CD8-positive, alpha-beta memory T cell (primary cell): Measurements from ENCODE around the gene DNAJC1. TPM values are rescaled to one million over a fixed set of nuclear protein-coding genes. Genes with fewer than 3 reads are reported as not detected.
A peak's percentile ranks its signal among the peaks of the same experiment; 100 is the strongest.

Source experiments
- CTCF ChIA-PET: fragments of 350-600 bp; sonication (Branson Sonifier 250); formaldehyde crosslinking; loops from one replicate; lab custom pipeline; 2021; ENCODE audit warnings: antibody characterized with exemption; lab: Charles Lee
- POLR2A ChIA-PET: fragments of 350-600 bp; sonication (Branson Sonifier 250); formaldehyde crosslinking; loops from one replicate; lab custom pipeline; 2021; ENCODE audit warnings: antibody characterized with exemption; lab: Charles Lee
- DNase-seq, 5 donors: peaks; one replicate each; pipeline versions ENCODE4 v3.0.0 to v3.0.0-alpha.2; 2020 to 2022; ENCODE audit warnings: mixed read lengths in 1 of 5
- H3K27ac ChIP-seq: one replicate; pipeline ENCODE4 v1.7.0; 2013; ENCODE audit warnings: low read depth, mild to moderate bottlenecking, low read length, moderate library complexity
- H3K27me3 ChIP-seq: 2 replicates; pipeline ENCODE4 v1.7.0; 2013; ENCODE audit warnings: low read length, mild to moderate bottlenecking; ENCODE audit not compliant: insufficient read depth, poor library complexity, severe bottlenecking
- H3K36me3 ChIP-seq: 2 replicates; pipeline ENCODE4 v1.7.0; 2013; ENCODE audit warnings: mild to moderate bottlenecking, low read length, moderate library complexity; ENCODE audit not compliant: insufficient read depth
- H3K4me1 ChIP-seq: 2 replicates; pipeline ENCODE4 v1.7.0; 2013; ENCODE audit warnings: mild to moderate bottlenecking, low read length, moderate library complexity; ENCODE audit not compliant: insufficient read depth
- H3K4me3 ChIP-seq: 2 replicates; pipeline ENCODE4 v1.7.0; 2013; ENCODE audit warnings: mild to moderate bottlenecking, low read length
- H3K9me3 ChIP-seq: 2 replicates; pipeline ENCODE4 v1.7.0; 2013; ENCODE audit warnings: mild to moderate bottlenecking, low read length
- H3K27ac Mint-ChIP-seq, 8 donors: one replicate each; pipeline ENCODE4 v1.8.0; 2020 to 2021; ENCODE audit warnings: mixed read lengths in 8 of 8, mild to moderate bottlenecking in 6 of 8, inconsistent platforms in 3 of 8, moderate library complexity in 3 of 8
- H3K27me3 Mint-ChIP-seq, 2 donors: one replicate each; pipeline ENCODE4 v1.8.0; 2020 to 2021; ENCODE audit warnings: mixed read lengths in 2 of 2, mild to moderate bottlenecking in 1 of 2, moderate library complexity in 1 of 2
- H3K36me3 Mint-ChIP-seq, 3 donors: one replicate each; pipeline ENCODE4 v1.8.0; 2020 to 2021; ENCODE audit warnings: mixed read lengths in 3 of 3, inconsistent platforms in 1 of 3, mild to moderate bottlenecking in 1 of 3
- H3K4me1 Mint-ChIP-seq, 3 donors: one replicate each; pipeline ENCODE4 v1.8.0; 2020 to 2021; ENCODE audit warnings: mixed read lengths in 3 of 3, inconsistent platforms in 1 of 3, mild to moderate bottlenecking in 1 of 3
- H3K4me3 Mint-ChIP-seq, 7 donors: one replicate each; pipeline ENCODE4 v1.8.0; 2020 to 2021; ENCODE audit warnings: mixed read lengths in 7 of 7, mild to moderate bottlenecking in 6 of 7, moderate library complexity in 4 of 7, inconsistent platforms in 2 of 7
- H3K9me3 Mint-ChIP-seq, 5 donors: one replicate each; pipeline ENCODE4 v1.8.0; 2020 to 2022; ENCODE audit warnings: mixed read lengths in 5 of 5, mild to moderate bottlenecking in 3 of 5, moderate library complexity in 2 of 5, inconsistent platforms in 1 of 5
- polyA plus RNA-seq: library from polyadenylated mRNA; unstranded; fragments of 300-500 nt; fragmentation: Illumina TruSeq; gene quantifications from one replicate; pipeline ENCODE4 v1.2.3, GENCODE V29; 2021
- total RNA-seq, 2 experiments: library from RNA; stranded (reverse); gene quantifications; one replicate each; pipeline ENCODE4 v1.2.3, GENCODE V29; 2021

DNAJC1 gene
- total and polyA plus RNA-seq, 3 experiments from 2014 or later = 30.8 to 46.0 (median 31.8) TPM

- H3K27me3 Mint-ChIP-seq = no peaks in the 10 kb centered on the region
- no peaks in the 10 kb centered on the region for H3K9me3 Mint-ChIP-seq
- no peak overlapping the region for H3K4me3 ChIP-seq
- no peak overlapping the region for H3K4me3 Mint-ChIP-seq
- H3K36me3 Mint-ChIP-seq = no peaks in the 10 kb centered on the region
- no peaks in the 10 kb centered on the region for H3K36me3 ChIP-seq
- peak in 2 of 5 donors; percentile 5 to 11 for DNase-seq
- CTCF ChIA-PET = interaction anchor here (0.6 to 1.1 kb wide), 3 partner anchors 13 to 460 kb away, joined by 3 to 4 read pairs (median 3); no protein-coding TSS in a partner anchor
- H3K27ac Mint-ChIP-seq = no peak overlapping the region
- H3K27me3 ChIP-seq = no peaks in the 10 kb centered on the region
- H3K4me1 ChIP-seq = no peaks in the 10 kb centered on the region
- peaks cover 7 to 13% (median 12%) of the 10 kb centered on the region in 3 donors for H3K4me1 Mint-ChIP-seq
- POLR2A ChIA-PET = interaction anchor here (0.6 kb wide), 1 partner anchor 49 kb away, joined by 5 read pairs; no protein-coding TSS in a partner anchor
- H3K27ac ChIP-seq = no peak overlapping the region
- H3K9me3 ChIP-seq = no peaks in the 10 kb centered on the region
Observed at GRCh38 chr10:21953585-21954057, 49.9 kb downstream of the DNAJC1 start.

GRCh38 chr10:21950566-21950965 is 53.0 kb downstream of the DNAJC1 start:
- DNase-seq = no peak
- Mint-ChIP-seq H3K9me3 (no peaks in the 10 kb centered on the region), H3K4me1 (peaks cover 7 to 14% (median 9%) of the 10 kb centered on the region in 3 donors), H3K27me3 (no peaks in the 10 kb centered on the region), H3K36me3 (no peaks in the 10 kb centered on the region), H3K27ac (no peak overlapping the region), H3K4me3 (no peak overlapping the region)
- H3K27ac ChIP-seq = no peak overlapping the region
- ChIA-PET POLR2A (no interaction called here), CTCF (interaction anchor here (2.2 kb wide), 1 partner anchor 455 kb away, joined by 11 read pairs; no protein-coding TSS in a partner anchor)
- H3K4me1 ChIP-seq = no peaks in the 10 kb centered on the region
- H3K4me3 ChIP-seq = no peak overlapping the region
- H3K36me3 ChIP-seq = no peaks in the 10 kb centered on the region
- H3K9me3 ChIP-seq = no peaks in the 10 kb centered on the region
- no peaks in the 10 kb centered on the region for H3K27me3 ChIP-seq

- Mint-ChIP-seq H3K4me1 (peaks cover 30 to 36% (median 31%) of the 10 kb centered on the region in 3 donors), H3K4me3 (no peak overlapping the region), H3K36me3 (no peaks in the 10 kb centered on the region), H3K9me3 (no peaks in the 10 kb centered on the region), H3K27ac (peak overlapping the region in 2 of 8 donors; percentile 26 to 44), H3K27me3 (no peaks in the 10 kb centered on the region)
- Histone ChIP-seq H3K27me3 (no peaks in the 10 kb centered on the region), H3K4me1 (no peaks in the 10 kb centered on the region), H3K27ac (no peak overlapping the region), H3K4me3 (no peak overlapping the region), H3K36me3 (no peaks in the 10 kb centered on the region), H3K9me3 (no peaks in the 10 kb centered on the region)
- ChIA-PET POLR2A (no interaction called here), CTCF (no interaction called here)
- DNase-seq = no peak
Observed at GRCh38 chr10:21946946-21947345, 56.6 kb downstream of the DNAJC1 start.

- Mint-ChIP-seq H3K27me3 (no peaks in the 10 kb centered on the region), H3K27ac (peak overlapping the region in 4 of 8 donors; percentile 4 to 72 (median 31)), H3K9me3 (no peaks in the 10 kb centered on the region), H3K4me1 (peaks cover 29 to 38% (median 35%) of the 10 kb centered on the region in 3 donors), H3K36me3 (peaks cover 0 to 2% (median 0%) of the 10 kb centered on the region in 3 donors), H3K4me3 (no peak overlapping the region)
- Histone ChIP-seq H3K36me3 (no peaks in the 10 kb centered on the region), H3K4me3 (no peak overlapping the region), H3K27me3 (no peaks in the 10 kb centered on the region), H3K27ac (no peak overlapping the region), H3K9me3 (no peaks in the 10 kb centered on the region), H3K4me1 (no peaks in the 10 kb centered on the region)
- POLR2A ChIA-PET = no interaction called here
- DNase-seq = no peak
- CTCF ChIA-PET = no interaction called here
Observed at GRCh38 chr10:21944727-21945386, 58.7 kb downstream of the DNAJC1 start.

GRCh38 chr10:21943633-21944265 is 59.8 kb downstream of the DNAJC1 start:
- H3K27ac Mint-ChIP-seq = no peak overlapping the region
- H3K36me3 Mint-ChIP-seq = peaks cover 4 to 7% (median 5%) of the 10 kb centered on the region in 3 donors
- H3K9me3 Mint-ChIP-seq = no peaks in the 10 kb centered on the region
- H3K9me3 ChIP-seq = no peaks in the 10 kb centered on the region
- no peak overlapping the region for H3K4me3 Mint-ChIP-seq
- H3K4me1 ChIP-seq = no peaks in the 10 kb centered on the region
- ChIA-PET POLR2A (no interaction called here), CTCF (interaction anchor here (1.1 kb wide), 1 partner anchor 448 kb away, joined by 4 read pairs; no protein-coding TSS in a partner anchor)
- H3K36me3 ChIP-seq = no peaks in the 10 kb centered on the region
- no peaks in the 10 kb centered on the region for H3K27me3 Mint-ChIP-seq
- H3K27me3 ChIP-seq = no peaks in the 10 kb centered on the region
- no peak overlapping the region for H3K4me3 ChIP-seq
- no peak overlapping the region for H3K27ac ChIP-seq
- H3K4me1 Mint-ChIP-seq = peaks cover 34 to 48% (median 44%) of the 10 kb centered on the region in 3 donors
- DNase-seq = no peak

- H3K4me1 ChIP-seq = no peaks in the 10 kb centered on the region
- POLR2A ChIA-PET = no interaction called here
- Mint-ChIP-seq H3K4me1 (peaks cover 27 to 32% (median 28%) of the 10 kb centered on the region in 3 donors), H3K27me3 (peaks cover 0 to 3% of the 10 kb centered on the region in 2 donors), H3K36me3 (peaks cover 9 to 34% (median 23%) of the 10 kb centered on the region in 3 donors), H3K27ac (no peak overlapping the region), H3K9me3 (peaks cover 12 to 27% (median 18%) of the 10 kb centered on the region in 5 donors), H3K4me3 (no peak overlapping the region)
- no peaks in the 10 kb centered on the region for H3K9me3 ChIP-seq
- no peak overlapping the region for H3K4me3 ChIP-seq
- no peaks in the 10 kb centered on the region for H3K36me3 ChIP-seq
- H3K27ac ChIP-seq = no peak overlapping the region
- no peaks in the 10 kb centered on the region for H3K27me3 ChIP-seq
- no peak for DNase-seq
- CTCF ChIA-PET = no interaction called here
Observed at GRCh38 chr10:21935439-21936023, 68.0 kb downstream of the DNAJC1 start.

- H3K27me3 ChIP-seq = no peaks in the 10 kb centered on the region
- H3K4me1 ChIP-seq = no peaks in the 10 kb centered on the region
- DNase-seq = no peak
- H3K27ac ChIP-seq = no peak overlapping the region
- peaks cover 12 to 27% (median 18%) of the 10 kb centered on the region in 5 donors for H3K9me3 Mint-ChIP-seq
- ChIA-PET POLR2A (no interaction called here), CTCF (no interaction called here)
- no peak overlapping the region for H3K27ac Mint-ChIP-seq
- no peaks in the 10 kb centered on the region for H3K36me3 ChIP-seq
- peaks cover 9 to 32% (median 23%) of the 10 kb centered on the region in 3 donors for H3K36me3 Mint-ChIP-seq
- peaks cover 0 to 3% of the 10 kb centered on the region in 2 donors for H3K27me3 Mint-ChIP-seq
- H3K9me3 ChIP-seq = no peaks in the 10 kb centered on the region
- H3K4me3 ChIP-seq = no peak overlapping the region
- peaks cover 23 to 29% (median 24%) of the 10 kb centered on the region in 3 donors for H3K4me1 Mint-ChIP-seq
- H3K4me3 Mint-ChIP-seq = no peak overlapping the region
Observed at GRCh38 chr10:21934307-21934706, 69.2 kb downstream of the DNAJC1 start.
